ENCODE results near the gene GSN. TPM values are rescaled to one million over a fixed set of nuclear protein-coding genes. Genes with fewer than 3 reads are reported as not detected.

Gene GSN
- total RNA-seq, 1 experiment from 2014 or later, result 100 TPM

DNA sequence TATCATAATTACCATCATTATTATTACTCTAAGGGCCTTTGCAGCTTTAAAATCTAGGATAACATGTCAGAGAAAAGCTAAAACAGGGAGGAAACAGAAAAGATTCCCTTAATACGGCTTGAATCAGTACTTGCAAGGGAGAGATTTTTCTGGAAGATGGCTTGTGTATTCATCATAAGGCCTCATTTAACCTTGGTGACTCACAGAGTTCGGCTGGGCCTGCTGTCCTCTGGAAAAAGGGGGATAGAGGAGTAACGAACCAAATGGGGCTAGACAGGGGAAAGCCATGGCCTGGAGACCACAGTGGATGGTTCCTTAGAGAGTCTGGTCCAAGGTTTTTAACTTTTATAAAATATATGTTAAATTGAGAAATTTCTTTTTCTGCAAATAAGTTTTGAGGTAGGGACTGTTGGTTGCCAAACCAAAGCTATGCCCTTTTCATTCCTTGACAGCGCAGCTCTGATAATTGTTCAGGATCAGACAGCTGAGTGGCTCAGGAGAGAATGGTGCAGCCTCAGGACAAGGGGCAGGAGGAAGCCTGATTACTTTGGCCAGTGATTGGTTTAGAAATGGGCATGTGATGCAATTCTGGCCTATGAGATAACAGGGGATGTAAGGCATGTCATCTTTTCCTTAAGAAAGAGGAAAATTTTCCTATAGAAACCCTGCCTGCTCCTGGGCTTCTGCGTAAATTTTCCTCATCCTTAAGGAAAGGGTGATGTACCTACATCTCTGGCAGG, 25.6 kb upstream of the GSN start:
- Histone ChIP-seq H3K4me1 (no peaks in the 10 kb centered on the region), H3K36me3 (ENCODE audit: control insufficient read depth, insufficient read depth, low read length) (no peaks in the 10 kb centered on the region), H3K27me3 (replicated peaks; ENCODE audit: control insufficient read depth, insufficient read depth, low read length) (no peaks in the 10 kb centered on the region), H3K4me3 (ENCODE audit: low read depth, low read length) (no peak overlapping the region), H3K9me3 (peaks cover 10% of the 10 kb centered on the region; the same call in 1 of the 2 replicates)
- Mint-ChIP-seq H3K36me3 (ENCODE audit: insufficient read depth, unreplicated experiment) (no peaks in the 10 kb centered on the region), H3K27me3 (ENCODE audit: insufficient read depth, unreplicated experiment) (no peaks in the 10 kb centered on the region), H3K27ac (ENCODE audit: unreplicated experiment) (no peak overlapping the region), H3K9me3 (ENCODE audit: unreplicated experiment) (no peaks in the 10 kb centered on the region), H3K4me1 (ENCODE audit: low read depth, unreplicated experiment) (no peaks in the 10 kb centered on the region), H3K4me3 (ENCODE audit: unreplicated experiment) (no peak overlapping the region)
- BruUV-seq (replicated peaks), result no TSS peak
- no peak for DNase-seq
- intact Hi-C loops (cut with micrococcal nuclease; ENCODE audit: unreplicated experiment), result no loop called here
- TF ChIP-seq, protein P1, sequence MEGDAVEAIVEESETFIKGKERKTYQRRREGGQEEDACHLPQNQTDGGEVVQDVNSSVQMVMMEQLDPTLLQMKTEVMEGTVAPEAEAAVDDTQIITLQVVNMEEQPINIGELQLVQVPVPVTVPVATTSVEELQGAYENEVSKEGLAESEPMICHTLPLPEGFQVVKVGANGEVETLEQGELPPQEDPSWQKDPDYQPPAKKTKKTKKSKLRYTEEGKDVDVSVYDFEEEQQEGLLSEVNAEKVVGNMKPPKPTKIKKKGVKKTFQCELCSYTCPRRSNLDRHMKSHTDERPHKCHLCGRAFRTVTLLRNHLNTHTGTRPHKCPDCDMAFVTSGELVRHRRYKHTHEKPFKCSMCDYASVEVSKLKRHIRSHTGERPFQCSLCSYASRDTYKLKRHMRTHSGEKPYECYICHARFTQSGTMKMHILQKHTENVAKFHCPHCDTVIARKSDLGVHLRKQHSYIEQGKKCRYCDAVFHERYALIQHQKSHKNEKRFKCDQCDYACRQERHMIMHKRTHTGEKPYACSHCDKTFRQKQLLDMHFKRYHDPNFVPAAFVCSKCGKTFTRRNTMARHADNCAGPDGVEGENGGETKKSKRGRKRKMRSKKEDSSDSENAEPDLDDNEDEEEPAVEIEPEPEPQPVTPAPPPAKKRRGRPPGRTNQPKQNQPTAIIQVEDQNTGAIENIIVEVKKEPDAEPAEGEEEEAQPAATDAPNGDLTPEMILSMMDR (IDR thresholded peaks at IDR 0.05; ENCODE audit: insufficient read depth in 1 of 2, low read depth in 1 of 2, low read length in 1 of 2, severe bottlenecking in 1 of 2, unreplicated experiment in 1 of 2), result no peak
- CTCF ChIA-PET, result no interaction called here
- POLR2A ChIA-PET, result no interaction called here

DNA sequence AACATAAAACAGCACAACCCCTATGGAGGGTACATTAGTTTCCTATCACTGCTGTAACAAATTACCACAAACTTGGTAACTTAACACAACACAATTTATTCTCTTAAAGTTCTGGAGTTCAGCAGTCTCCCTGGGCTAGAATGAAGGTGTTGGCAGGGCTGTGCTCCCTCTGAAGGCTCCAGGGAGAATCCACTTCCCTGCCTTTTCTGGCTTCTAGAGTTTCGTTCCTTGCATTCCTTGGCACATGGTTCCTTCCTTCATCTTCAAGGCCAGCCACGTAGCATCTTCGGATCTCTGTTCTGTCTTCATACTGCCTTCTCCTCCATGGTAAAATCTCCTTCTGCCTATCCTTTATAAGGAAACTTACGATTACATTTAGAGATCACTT, 25.0 kb upstream of the GSN start:
- H3K27me3 Mint-ChIP-seq (ENCODE audit: insufficient read depth, unreplicated experiment), result no peaks in the 10 kb centered on the region
- Histone ChIP-seq H3K4me3 (ENCODE audit: low read depth, low read length) (no peak overlapping the region), H3K4me1 (no peaks in the 10 kb centered on the region), H3K27me3 (replicated peaks; ENCODE audit: control insufficient read depth, insufficient read depth, low read length) (no peaks in the 10 kb centered on the region), H3K9me3 (peaks cover 10% of the 10 kb centered on the region; the same call in 1 of the 2 replicates), H3K36me3 (ENCODE audit: control insufficient read depth, insufficient read depth, low read length) (no peaks in the 10 kb centered on the region)
- H3K9me3 Mint-ChIP-seq (ENCODE audit: unreplicated experiment), result no peaks in the 10 kb centered on the region
- no peak overlapping the region for H3K4me3 Mint-ChIP-seq (ENCODE audit: unreplicated experiment)
- no peaks in the 10 kb centered on the region for H3K4me1 Mint-ChIP-seq (ENCODE audit: low read depth, unreplicated experiment)
- H3K27ac Mint-ChIP-seq (ENCODE audit: unreplicated experiment), result no peak overlapping the region
- ChIA-PET POLR2A (no interaction called here), CTCF (no interaction called here)
- TF ChIP-seq, protein P1 (IDR thresholded peaks at IDR 0.05; ENCODE audit: insufficient read depth in 1 of 2, low read depth in 1 of 2, low read length in 1 of 2, severe bottlenecking in 1 of 2, unreplicated experiment in 1 of 2), result no peak
- no peaks in the 10 kb centered on the region for H3K36me3 Mint-ChIP-seq (ENCODE audit: insufficient read depth, unreplicated experiment)
- intact Hi-C loops (cut with micrococcal nuclease; ENCODE audit: unreplicated experiment), result no loop called here
- no TSS peak for BruUV-seq (replicated peaks)
- no peak for DNase-seq

DNA sequence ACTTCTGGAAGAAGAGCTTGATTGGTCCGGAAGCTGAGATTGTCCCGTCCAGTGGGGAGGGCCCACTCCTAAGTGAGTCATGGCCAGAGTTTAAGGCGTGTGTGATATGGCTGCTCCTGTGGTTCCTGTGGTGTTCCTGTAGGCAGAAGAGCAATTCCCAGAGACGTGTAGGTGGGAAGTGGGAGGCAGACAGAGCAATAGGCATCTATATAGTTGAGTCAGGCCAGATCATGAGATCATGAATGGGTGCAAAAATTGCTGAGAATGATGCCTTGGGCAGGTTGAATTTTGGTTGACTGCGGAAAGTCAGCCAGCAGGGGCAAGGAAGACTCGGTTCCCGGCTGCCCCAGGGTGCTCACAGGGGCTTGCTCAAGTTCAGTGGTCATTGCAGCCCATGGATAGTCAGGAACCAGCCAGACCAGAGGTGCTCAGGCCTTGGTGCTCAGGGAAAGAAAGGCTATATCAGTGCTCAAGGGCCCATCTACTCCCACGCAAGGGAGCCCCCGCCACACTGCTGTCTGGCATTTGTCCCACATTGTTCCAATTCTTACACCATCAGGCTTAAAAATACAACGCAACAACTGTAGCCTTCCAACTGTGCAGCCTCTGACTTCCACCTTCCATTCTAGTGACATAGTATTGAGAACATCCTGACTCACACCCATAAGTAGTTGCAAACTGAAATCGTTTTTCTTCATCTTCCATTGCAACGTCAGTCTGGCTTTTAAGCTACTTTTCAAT, 21.0 kb upstream of the GSN start:
- BruUV-seq (replicated peaks), result no TSS peak

More for the DNA sequence above, 21.0 kb upstream of the GSN start:
- Mint-ChIP-seq H3K4me3 (ENCODE audit: unreplicated experiment) (no peak overlapping the region), H3K4me1 (ENCODE audit: low read depth, unreplicated experiment) (no peaks in the 10 kb centered on the region), H3K9me3 (ENCODE audit: unreplicated experiment) (no peaks in the 10 kb centered on the region), H3K27ac (ENCODE audit: unreplicated experiment) (no peak overlapping the region), H3K27me3 (ENCODE audit: insufficient read depth, unreplicated experiment) (no peaks in the 10 kb centered on the region), H3K36me3 (ENCODE audit: insufficient read depth, unreplicated experiment) (no peaks in the 10 kb centered on the region)
- ChIA-PET CTCF (no interaction called here), POLR2A (interaction anchor here (0.6 kb wide), 1 partner anchor 133 kb away, joined by 3 read pairs; no protein-coding TSS in a partner anchor)
- TF ChIP-seq, protein P1 (IDR thresholded peaks at IDR 0.05; ENCODE audit: insufficient read depth in 1 of 2, low read depth in 1 of 2, low read length in 1 of 2, severe bottlenecking in 1 of 2, unreplicated experiment in 1 of 2), result no peak
- Histone ChIP-seq H3K36me3 (ENCODE audit: control insufficient read depth, insufficient read depth, low read length) (no peaks in the 10 kb centered on the region), H3K9me3 (peaks cover 10% of the 10 kb centered on the region; the same call in 1 of the 2 replicates), H3K4me3 (ENCODE audit: low read depth, low read length) (no peak overlapping the region), H3K27me3 (replicated peaks; ENCODE audit: control insufficient read depth, insufficient read depth, low read length) (no peaks in the 10 kb centered on the region), H3K4me1 (no peaks in the 10 kb centered on the region)
- DNase-seq, result no peak
- intact Hi-C loops (cut with micrococcal nuclease; ENCODE audit: unreplicated experiment), result no loop called here
